ENCODE measurements around the gene RAX2. TPM values are rescaled to one million over a fixed set of nuclear protein-coding genes. Genes with fewer than 3 reads are reported as not detected.

Gene RAX2
- total and polyA plus RNA-seq, 2 of the 13 experiments (the other 11 are each of a cell fraction or from before 2014, with no cell fraction given) = not detected

DNA sequence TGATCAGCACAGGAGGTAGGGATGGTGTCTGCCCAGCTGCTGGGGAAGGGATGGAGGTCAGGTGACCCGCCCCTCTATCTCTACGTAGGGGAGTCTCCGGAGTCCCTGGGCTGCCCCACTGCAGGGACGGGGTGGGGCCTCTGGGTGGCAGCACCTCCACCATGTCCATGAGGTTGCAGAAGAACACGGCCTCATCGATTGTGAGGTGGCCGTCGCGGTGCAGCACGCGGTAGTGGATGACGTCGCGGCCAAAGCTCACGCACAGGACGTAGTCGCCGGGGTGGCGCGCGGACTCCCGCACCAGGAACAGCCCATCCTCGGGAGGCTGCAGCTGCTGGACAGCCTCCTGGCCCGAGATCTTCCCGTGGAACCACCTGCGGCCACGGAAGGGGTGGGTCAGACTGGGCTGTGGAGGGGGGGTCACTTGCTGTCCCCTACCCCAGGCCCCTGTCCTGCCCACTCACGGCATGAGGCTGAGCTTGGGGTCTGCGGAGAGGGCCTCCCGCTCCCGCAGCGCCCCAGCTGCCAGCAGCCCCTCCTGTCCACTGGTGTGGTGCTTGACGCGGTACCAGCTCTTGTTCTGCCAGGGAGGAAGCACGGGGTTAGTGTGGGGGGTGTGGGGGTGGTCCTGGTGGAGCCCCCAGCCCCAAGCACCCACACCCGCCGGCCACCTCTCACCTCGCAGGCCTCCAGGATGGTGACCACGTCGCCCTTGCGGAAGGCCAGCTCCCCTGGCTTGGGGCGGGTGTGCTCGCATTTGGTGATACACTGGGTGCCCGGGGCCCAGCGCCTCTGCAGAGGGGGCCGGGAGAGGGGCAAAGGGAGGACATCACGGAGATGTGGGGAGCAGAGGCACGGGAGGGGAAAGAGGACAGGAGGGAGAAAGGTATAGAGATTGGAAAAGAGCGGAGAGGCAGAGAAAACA lies 11.9 kb upstream of the RAX2 start (continued):
- peak; percentile 79 for TF ChIP-seq CTCF (CRISPR knock-in tag; IDR thresholded peaks at IDR 0.05)
- TF ChIP-seq, protein P1, sequence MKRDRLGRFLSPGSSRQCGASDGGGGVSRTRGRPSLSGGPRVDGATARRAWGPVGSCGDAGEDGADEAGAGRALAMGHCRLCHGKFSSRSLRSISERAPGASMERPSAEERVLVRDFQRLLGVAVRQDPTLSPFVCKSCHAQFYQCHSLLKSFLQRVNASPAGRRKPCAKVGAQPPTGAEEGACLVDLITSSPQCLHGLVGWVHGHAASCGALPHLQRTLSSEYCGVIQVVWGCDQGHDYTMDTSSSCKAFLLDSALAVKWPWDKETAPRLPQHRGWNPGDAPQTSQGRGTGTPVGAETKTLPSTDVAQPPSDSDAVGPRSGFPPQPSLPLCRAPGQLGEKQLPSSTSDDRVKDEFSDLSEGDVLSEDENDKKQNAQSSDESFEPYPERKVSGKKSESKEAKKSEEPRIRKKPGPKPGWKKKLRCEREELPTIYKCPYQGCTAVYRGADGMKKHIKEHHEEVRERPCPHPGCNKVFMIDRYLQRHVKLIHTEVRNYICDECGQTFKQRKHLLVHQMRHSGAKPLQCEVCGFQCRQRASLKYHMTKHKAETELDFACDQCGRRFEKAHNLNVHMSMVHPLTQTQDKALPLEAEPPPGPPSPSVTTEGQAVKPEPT (CRISPR knock-in tag; IDR thresholded peaks at IDR 0.05; ENCODE audit: low read depth) = no peak
- TF ChIP-seq BHLHE40 (IDR thresholded peaks at IDR 0.05; ENCODE audit: low read length) = 0 out of 2 replicates have a peak, but pooled peaks have one; percentile 38
- peak; percentile 70 for TF ChIP-seq RAD21 (CRISPR knock-in tag; IDR thresholded peaks at IDR 0.05)
- TF ChIP-seq, protein P2, sequence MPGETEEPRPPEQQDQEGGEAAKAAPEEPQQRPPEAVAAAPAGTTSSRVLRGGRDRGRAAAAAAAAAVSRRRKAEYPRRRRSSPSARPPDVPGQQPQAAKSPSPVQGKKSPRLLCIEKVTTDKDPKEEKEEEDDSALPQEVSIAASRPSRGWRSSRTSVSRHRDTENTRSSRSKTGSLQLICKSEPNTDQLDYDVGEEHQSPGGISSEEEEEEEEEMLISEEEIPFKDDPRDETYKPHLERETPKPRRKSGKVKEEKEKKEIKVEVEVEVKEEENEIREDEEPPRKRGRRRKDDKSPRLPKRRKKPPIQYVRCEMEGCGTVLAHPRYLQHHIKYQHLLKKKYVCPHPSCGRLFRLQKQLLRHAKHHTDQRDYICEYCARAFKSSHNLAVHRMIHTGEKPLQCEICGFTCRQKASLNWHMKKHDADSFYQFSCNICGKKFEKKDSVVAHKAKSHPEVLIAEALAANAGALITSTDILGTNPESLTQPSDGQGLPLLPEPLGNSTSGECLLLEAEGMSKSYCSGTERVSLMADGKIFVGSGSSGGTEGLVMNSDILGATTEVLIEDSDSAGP (CRISPR knock-in tag; IDR thresholded peaks at IDR 0.05; ENCODE audit: borderline replicate concordance) = peak; percentile 19; the same call in 1 of the 2 replicates
- TF ChIP-seq, protein P3, sequence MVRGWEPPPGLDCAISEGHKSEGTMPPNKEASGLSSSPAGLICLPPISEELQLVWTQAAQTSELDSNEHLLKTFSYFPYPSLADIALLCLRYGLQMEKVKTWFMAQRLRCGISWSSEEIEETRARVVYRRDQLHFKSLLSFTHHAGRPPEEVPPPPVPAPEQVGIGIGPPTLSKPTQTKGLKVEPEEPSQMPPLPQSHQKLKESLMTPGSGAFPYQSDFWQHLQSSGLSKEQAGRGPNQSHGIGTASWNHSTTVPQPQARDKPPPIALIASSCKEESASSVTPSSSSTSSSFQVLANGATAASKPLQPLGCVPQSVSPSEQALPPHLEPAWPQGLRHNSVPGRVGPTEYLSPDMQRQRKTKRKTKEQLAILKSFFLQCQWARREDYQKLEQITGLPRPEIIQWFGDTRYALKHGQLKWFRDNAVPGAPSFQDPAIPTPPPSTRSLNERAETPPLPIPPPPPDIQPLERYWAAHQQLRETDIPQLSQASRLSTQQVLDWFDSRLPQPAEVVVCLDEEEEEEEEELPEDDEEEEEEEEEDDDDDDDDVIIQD (CRISPR knock-in tag; IDR thresholded peaks at IDR 0.05; ENCODE audit: low read depth) = no peak
- peak; percentile 42; the same call in 1 of the 2 replicates for TF ChIP-seq ZBTB20 (CRISPR knock-in tag; IDR thresholded peaks at IDR 0.05; ENCODE audit: borderline replicate concordance, low read depth)
- TF ChIP-seq HINFP (CRISPR knock-in tag; IDR thresholded peaks at IDR 0.05; ENCODE audit: low read depth) = no peak
- TF ChIP-seq STAT5B (CRISPR knock-in tag; IDR thresholded peaks at IDR 0.05) = no peak
- TF ChIP-seq PRDM10 (CRISPR knock-in tag; IDR thresholded peaks at IDR 0.05; ENCODE audit: low read depth) = no peak
- TF ChIP-seq SALL1 (CRISPR knock-in tag; IDR thresholded peaks at IDR 0.05) = peak; percentile 75
